Adrenal gland (tissue), 5 donors: Measurements from ENCODE around the gene CAB39L.

Experiments
- POLR2A ChIP-seq, 2 donors: fragments of 450-650 bp; IDR thresholded peaks; one replicate each; pipeline ENCODE4 v1.6.1; 2017; ENCODE audit warnings: antibody characterized with exemption in 2 of 2, mild to moderate bottlenecking in 2 of 2, moderate library complexity in 1 of 2
- TF ChIP-seq, protein P1 (sequence below), 6 experiments: fragments of 450-650 bp in 4 of 6; fragments of 200-600 bp in 2 of 6; sonication (generic) in 1 of 6; IDR thresholded peaks; 1 replicate in 5 of 6; 2 replicates in 1 of 6; pipeline versions ENCODE4 v1.5.1 to v1.8.0; 2016 to 2021; ENCODE audit warnings: antibody characterized with exemption in 6 of 6, mild to moderate bottlenecking in 2 of 6, moderate library complexity in 1 of 6
- donor health status: DM: no; HTN: no; CAD: no.

DNA sequence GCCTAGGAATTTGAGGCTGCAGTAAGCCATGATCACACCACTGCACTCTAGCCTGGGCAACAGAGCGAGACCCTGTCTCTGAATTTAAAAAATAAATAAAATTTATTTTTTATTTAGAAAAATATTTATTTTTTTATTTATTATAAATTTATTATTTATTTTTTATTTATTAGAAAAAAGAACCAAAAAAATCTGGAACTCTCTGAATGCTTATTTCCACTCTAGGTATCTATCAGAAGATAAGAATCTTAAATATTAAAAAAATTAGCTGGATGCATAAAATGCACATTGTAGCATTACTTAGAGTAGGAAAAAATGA, 113.4 kb downstream of the CAB39L start:
- no peak for TF ChIP-seq POLR2A (IDR thresholded peaks at IDR 0.05)
- TF ChIP-seq, protein P1, sequence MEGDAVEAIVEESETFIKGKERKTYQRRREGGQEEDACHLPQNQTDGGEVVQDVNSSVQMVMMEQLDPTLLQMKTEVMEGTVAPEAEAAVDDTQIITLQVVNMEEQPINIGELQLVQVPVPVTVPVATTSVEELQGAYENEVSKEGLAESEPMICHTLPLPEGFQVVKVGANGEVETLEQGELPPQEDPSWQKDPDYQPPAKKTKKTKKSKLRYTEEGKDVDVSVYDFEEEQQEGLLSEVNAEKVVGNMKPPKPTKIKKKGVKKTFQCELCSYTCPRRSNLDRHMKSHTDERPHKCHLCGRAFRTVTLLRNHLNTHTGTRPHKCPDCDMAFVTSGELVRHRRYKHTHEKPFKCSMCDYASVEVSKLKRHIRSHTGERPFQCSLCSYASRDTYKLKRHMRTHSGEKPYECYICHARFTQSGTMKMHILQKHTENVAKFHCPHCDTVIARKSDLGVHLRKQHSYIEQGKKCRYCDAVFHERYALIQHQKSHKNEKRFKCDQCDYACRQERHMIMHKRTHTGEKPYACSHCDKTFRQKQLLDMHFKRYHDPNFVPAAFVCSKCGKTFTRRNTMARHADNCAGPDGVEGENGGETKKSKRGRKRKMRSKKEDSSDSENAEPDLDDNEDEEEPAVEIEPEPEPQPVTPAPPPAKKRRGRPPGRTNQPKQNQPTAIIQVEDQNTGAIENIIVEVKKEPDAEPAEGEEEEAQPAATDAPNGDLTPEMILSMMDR (IDR thresholded peaks at IDR 0.05) = no peak
